PC-3 (cell line): Measurements from ENCODE around the gene RPL3. TPM values are rescaled to one million over a fixed set of nuclear protein-coding genes. Genes with fewer than 3 reads are reported as not detected.
A peak's percentile ranks its signal among the peaks of the same experiment; 100 is the strongest.

Source experiments
- ATAC-seq: fragments of 200-7000 bp; cut with Tn5 transposase; 2 replicates; pipeline ENCODE4 v1.9.1; 2020; ENCODE audit warnings: mild to moderate bottlenecking, moderate library complexity
- BruUV-seq: library from RNA; stranded (reverse); fragments of 400-500 nt; replicated peaks from 2 replicates; lab custom pipeline; 2021; lab: Mats Ljungman, UMichigan
- CTCF ChIA-PET: fragments of 300-600 bp; sonication (Branson Sonifier 250); formaldehyde crosslinking; loops from one replicate; lab custom pipeline; 2022; ENCODE audit warnings: antibody characterized with exemption; lab: Charles Lee
- POLR2A ChIA-PET: fragments of 300-600 bp; sonication (Branson Sonifier 250); formaldehyde crosslinking; loops from one replicate; lab custom pipeline; 2022; ENCODE audit warnings: antibody characterized with exemption; ENCODE audit not compliant: unreplicated experiment; lab: Charles Lee
- DNase-seq: peaks from one replicate; pipeline ENCODE4 v3.0.0-alpha.2; 2015
- H2AFZ ChIP-seq: fragments of 300-600 bp; sonication (generic); 2 replicates; pipeline ENCODE4 v1.6.0; 2016; ENCODE audit warnings: antibody characterized with exemption, low read length
- H3F3A ChIP-seq: fragments of 300-600 bp; sonication (generic); one replicate; pipeline ENCODE4 v1.6.0; 2017; ENCODE audit warnings: antibody characterized with exemption, low read length, control low read depth, mild to moderate bottlenecking; ENCODE audit not compliant: unreplicated experiment
- H3K27ac ChIP-seq: fragments of 300-600 bp; sonication (generic); 2 replicates; pipeline ENCODE4 v1.5.1; 2016; ENCODE audit warnings: mild to moderate bottlenecking, low read length
- H3K27me3 ChIP-seq: fragments of 300-600 bp; sonication (generic); 2 replicates; pipeline ENCODE4 v1.6.1; 2016; ENCODE audit warnings: low read length, mixed read lengths
- H3K36me3 ChIP-seq: fragments of 300-600 bp; sonication (generic); 2 replicates; pipeline ENCODE4 v1.6.1; 2016; ENCODE audit warnings: low read depth, mixed run types, low read length, mixed read lengths
- H3K4me1 ChIP-seq: fragments of 300-600 bp; sonication (generic); 2 replicates; pipeline ENCODE4 v1.5.1; 2016; ENCODE audit warnings: low read length; ENCODE audit not compliant: insufficient read depth
- H3K4me2 ChIP-seq: fragments of 300-600 bp; sonication (generic); 2 replicates; pipeline ENCODE4 v1.6.0; 2016; ENCODE audit warnings: low read length
- H3K4me3 ChIP-seq: fragments of 300-600 bp; sonication (generic); 2 replicates; pipeline ENCODE4 v1.5.1; 2016; ENCODE audit warnings: mild to moderate bottlenecking, low read length, mixed read lengths
- H3K79me2 ChIP-seq: fragments of 300-600 bp; sonication (generic); 2 replicates; pipeline ENCODE4 v1.6.1; 2017; ENCODE audit warnings: low read length, mixed read lengths
- H3K9ac ChIP-seq: fragments of 300-600 bp; sonication (generic); 2 replicates; pipeline ENCODE4 v1.6.0; 2016; ENCODE audit warnings: mild to moderate bottlenecking, low read length
- H3K9me2 ChIP-seq: fragments of 300-600 bp; sonication (generic); replicated peaks from 2 replicates; pipeline ENCODE4 v1.6.1; 2016; ENCODE audit warnings: mixed run types, low read length, mixed read lengths
- H3K9me3 ChIP-seq: fragments of 300-600 bp; sonication (generic); 2 replicates; pipeline ENCODE4 v1.6.1; 2016; ENCODE audit warnings: low read length, mixed read lengths
- H4K20me1 ChIP-seq: fragments of 300-600 bp; sonication (generic); 2 replicates; pipeline ENCODE4 v1.6.1; 2016; ENCODE audit warnings: low read length, mixed read lengths
- EZH2 ChIP-seq: fragments of 300-600 bp; sonication (generic); IDR thresholded peaks from one replicate; pipeline ENCODE4 v1.6.1; 2017; ENCODE audit warnings: antibody characterized with exemption, mild to moderate bottlenecking, low read length; ENCODE audit not compliant: unreplicated experiment
- EZH2phosphoT487 ChIP-seq: fragments of 300-600 bp; sonication (generic); IDR thresholded peaks from 2 replicates; pipeline ENCODE4 v1.6.1; 2018; ENCODE audit warnings: mild to moderate bottlenecking, antibody characterized with exemption, low read length, borderline replicate concordance
- intact Hi-C: fragments of 100-400 bp; cut with micrococcal nuclease; formaldehyde crosslinking; loops from 2 replicates; pipeline ENCODE4 v1.9.0; 2023
- total RNA-seq: library from RNA; depleted of rRNA; stranded (reverse); fragments of >200 nt; gene quantifications from 2 replicates; pipeline ENCODE4 v1.2.3, GENCODE V29; 2014
- TF ChIP-seq, protein P1 (sequence below): fragments of 300-600 bp; sonication (generic); conservative IDR thresholded peaks from 2 replicates; pipeline ENCODE4 v1.5.1; 2017; ENCODE audit warnings: antibody characterized with exemption, low read depth, mild to moderate bottlenecking, low read length

Gene RPL3
- total RNA-seq, 1 experiment from 2014 or later, result 1,363 TPM

DNA sequence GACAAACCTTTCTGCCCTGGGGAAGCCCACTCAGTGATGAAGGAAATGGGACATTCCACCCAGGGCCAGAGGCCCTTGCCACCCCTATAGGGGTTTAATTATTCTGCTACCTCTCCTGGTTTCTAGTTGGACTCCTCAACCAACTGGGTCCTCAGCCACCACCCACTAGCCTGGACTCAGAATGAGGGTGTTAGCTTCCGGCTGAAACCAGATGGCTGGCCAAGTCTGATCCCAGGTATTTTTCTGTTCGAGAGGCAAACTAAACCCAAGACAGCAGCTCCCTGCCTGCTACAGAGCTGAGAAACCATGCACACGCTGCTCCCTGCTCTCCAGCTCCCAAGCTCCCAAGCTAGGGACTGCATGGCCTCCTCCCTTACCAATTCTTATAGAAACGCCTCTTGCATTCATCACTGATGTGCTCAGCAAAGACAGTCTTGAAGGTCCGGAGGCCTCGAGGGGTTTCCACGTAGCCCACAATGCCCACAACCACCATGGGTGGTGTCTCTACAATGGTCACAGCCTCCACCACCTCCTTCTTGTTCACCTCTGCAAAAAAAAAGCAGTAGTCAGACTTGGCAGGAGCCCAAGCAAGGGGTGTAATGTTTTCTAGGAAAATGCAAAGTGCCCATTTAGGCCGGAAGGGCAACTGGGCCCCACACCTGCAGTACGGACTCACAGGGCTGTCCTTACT is 2.2 kb downstream of the RPL3 start:
- ATAC-seq (no peak), DNase-seq (peak; percentile 22)
- H2AFZ ChIP-seq, result no peak overlapping the region
- H3F3A ChIP-seq, result peaks cover 28% of the 10 kb centered on the region
- H3K9me3 ChIP-seq, result no peaks in the 10 kb centered on the region
- H3K9me2 ChIP-seq, result no peaks in the 10 kb centered on the region
- TF ChIP-seq EZH2 (no peak), EZH2phosphoT487 (no peak)
- TF ChIP-seq, protein P1, sequence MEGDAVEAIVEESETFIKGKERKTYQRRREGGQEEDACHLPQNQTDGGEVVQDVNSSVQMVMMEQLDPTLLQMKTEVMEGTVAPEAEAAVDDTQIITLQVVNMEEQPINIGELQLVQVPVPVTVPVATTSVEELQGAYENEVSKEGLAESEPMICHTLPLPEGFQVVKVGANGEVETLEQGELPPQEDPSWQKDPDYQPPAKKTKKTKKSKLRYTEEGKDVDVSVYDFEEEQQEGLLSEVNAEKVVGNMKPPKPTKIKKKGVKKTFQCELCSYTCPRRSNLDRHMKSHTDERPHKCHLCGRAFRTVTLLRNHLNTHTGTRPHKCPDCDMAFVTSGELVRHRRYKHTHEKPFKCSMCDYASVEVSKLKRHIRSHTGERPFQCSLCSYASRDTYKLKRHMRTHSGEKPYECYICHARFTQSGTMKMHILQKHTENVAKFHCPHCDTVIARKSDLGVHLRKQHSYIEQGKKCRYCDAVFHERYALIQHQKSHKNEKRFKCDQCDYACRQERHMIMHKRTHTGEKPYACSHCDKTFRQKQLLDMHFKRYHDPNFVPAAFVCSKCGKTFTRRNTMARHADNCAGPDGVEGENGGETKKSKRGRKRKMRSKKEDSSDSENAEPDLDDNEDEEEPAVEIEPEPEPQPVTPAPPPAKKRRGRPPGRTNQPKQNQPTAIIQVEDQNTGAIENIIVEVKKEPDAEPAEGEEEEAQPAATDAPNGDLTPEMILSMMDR, result no peak
- BruUV-seq, result no TSS peak
- H3K27ac ChIP-seq, result peak overlapping the region; percentile 31
- H3K4me1 ChIP-seq, result peaks cover 16% of the 10 kb centered on the region
- ChIA-PET POLR2A (no interaction called here), CTCF (interaction anchor here (0.7 to 1.6 kb wide), 3 partner anchors 78 to 393 kb away, joined by 3 to 6 read pairs (median 4); no protein-coding TSS in a partner anchor)
- peak overlapping the region; percentile 99 for H3K4me2 ChIP-seq
- no peaks in the 10 kb centered on the region for H3K27me3 ChIP-seq
- intact Hi-C loops, result loop anchor here (2.0 to 5.0 kb wide), 3 partner anchors 75 to 165 kb away; partner anchors contain the start of genes CBX7 and PDGFB
- peak overlapping the region; percentile 97 for H3K9ac ChIP-seq
- peaks cover 58% of the 10 kb centered on the region for H3K79me2 ChIP-seq
- peaks cover 67% of the 10 kb centered on the region for H4K20me1 ChIP-seq
- peaks cover 63% of the 10 kb centered on the region for H3K36me3 ChIP-seq
- H3K4me3 ChIP-seq, result peak overlapping the region; percentile 97

GRCh38 chr22:39316440-39317083 is 2.9 kb downstream of the RPL3 start:
- Histone ChIP-seq H3K9ac (peak overlapping the region; percentile 97; the same call in 1 of the 2 replicates), H3K79me2 (peaks cover 58% of the 10 kb centered on the region), H3K9me3 (no peaks in the 10 kb centered on the region), H4K20me1 (peaks cover 67% of the 10 kb centered on the region), H3K4me3 (peak overlapping the region; percentile 97), H3K27me3 (no peaks in the 10 kb centered on the region), H3K27ac (no peak overlapping the region), H3K4me1 (peaks cover 16% of the 10 kb centered on the region), H3K9me2 (no peaks in the 10 kb centered on the region), H3K36me3 (peaks cover 64% of the 10 kb centered on the region), H3K4me2 (peak overlapping the region; percentile 99), H3F3A (peaks cover 30% of the 10 kb centered on the region), H2AFZ (no peak overlapping the region)
- BruUV-seq, result no TSS peak
- ChIA-PET CTCF (interaction anchor here (0.7 to 1.6 kb wide), 3 partner anchors 77 to 392 kb away, joined by 3 to 6 read pairs (median 4); no protein-coding TSS in a partner anchor), POLR2A (interaction anchor here (0.6 kb wide), 1 partner anchor 210 kb away, joined by 4 read pairs; no protein-coding TSS in a partner anchor)
- DNase-seq, result peak; percentile 86
- TF ChIP-seq EZH2phosphoT487 (no peak), EZH2 (no peak)
- TF ChIP-seq, protein P1, result peak; percentile 79
- ATAC-seq, result peak; percentile 50
- intact Hi-C loops, result loop anchor here (2.0 to 5.0 kb wide), 3 partner anchors 74 to 164 kb away; partner anchors contain the start of genes CBX7 and PDGFB
